ENCODE results near the gene CIT. TPM values are rescaled to one million over a fixed set of nuclear protein-coding genes. Genes with fewer than 3 reads are reported as not detected.

CIT gene
- total RNA-seq, 4 donors from 2014 or later: under 0.01 to 28.1 (median 5.8) TPM

GRCh38 chr12:119725523-119725922 lies 151.6 kb downstream of the CIT start:
- Histone ChIP-seq H3K27me3 (no peaks in the 10 kb centered on the region), H3K36me3 (no peaks in the 10 kb centered on the region), H3K4me1 (no peaks in the 10 kb centered on the region), H3K4me3 (no peak overlapping the region), H3K27ac (no peak overlapping the region), H3K9me3 (no peaks in the 10 kb centered on the region)
- TF ChIP-seq POLR2A (IDR thresholded peaks at IDR 0.05): no peak
- TF ChIP-seq CTCF (IDR thresholded peaks at IDR 0.05): no peak
- intact Hi-C loops (cut with DNase I; ENCODE audit: low total_unique reads): no loop called here
- DNase-seq: no peak

GRCh38 chr12:119721306-119721705 lies 155.8 kb downstream of the CIT start:
- Histone ChIP-seq H3K4me1 (no peaks in the 10 kb centered on the region), H3K36me3 (no peaks in the 10 kb centered on the region), H3K9me3 (no peaks in the 10 kb centered on the region), H3K4me3 (no peak overlapping the region), H3K27ac (no peak overlapping the region), H3K27me3 (no peaks in the 10 kb centered on the region)
- TF ChIP-seq CTCF (IDR thresholded peaks at IDR 0.05) (no peak), POLR2A (IDR thresholded peaks at IDR 0.05) (no peak)
- no peak for DNase-seq
- intact Hi-C loops (cut with DNase I; ENCODE audit: low total_unique reads): no loop called here

GRCh38 chr12:119720349-119720748 lies 156.8 kb downstream of the CIT start:
- intact Hi-C loops (cut with DNase I; ENCODE audit: low total_unique reads): no loop called here
- no peak for DNase-seq
- H3K27me3 ChIP-seq: no peaks in the 10 kb centered on the region
- no peaks in the 10 kb centered on the region for H3K36me3 ChIP-seq
- TF ChIP-seq POLR2A (IDR thresholded peaks at IDR 0.05): no peak
- no peak for TF ChIP-seq CTCF (IDR thresholded peaks at IDR 0.05)
- no peak overlapping the region for H3K27ac ChIP-seq
- no peaks in the 10 kb centered on the region for H3K4me1 ChIP-seq
- H3K4me3 ChIP-seq: no peak overlapping the region
- no peaks in the 10 kb centered on the region for H3K9me3 ChIP-seq

- no peak for TF ChIP-seq POLR2A (IDR thresholded peaks at IDR 0.05)
- no peak for TF ChIP-seq CTCF (IDR thresholded peaks at IDR 0.05)
- no peaks in the 10 kb centered on the region for H3K9me3 ChIP-seq
- H3K4me3 ChIP-seq: no peak overlapping the region
- H3K27me3 ChIP-seq: no peaks in the 10 kb centered on the region
- no peaks in the 10 kb centered on the region for H3K36me3 ChIP-seq
- no peak overlapping the region for H3K27ac ChIP-seq
- intact Hi-C loops (cut with DNase I; ENCODE audit: low total_unique reads): no loop called here
- DNase-seq: no peak
- no peaks in the 10 kb centered on the region for H3K4me1 ChIP-seq
Measured at GRCh38 chr12:119718141-119718540, 159.0 kb downstream of the CIT start.

- Histone ChIP-seq H3K9me3 (no peaks in the 10 kb centered on the region), H3K4me1 (no peaks in the 10 kb centered on the region), H3K27me3 (no peaks in the 10 kb centered on the region), H3K27ac (no peak overlapping the region), H3K4me3 (no peak overlapping the region), H3K36me3 (no peaks in the 10 kb centered on the region)
- DNase-seq: no peak
- no peak for TF ChIP-seq POLR2A (IDR thresholded peaks at IDR 0.05)
- TF ChIP-seq CTCF (IDR thresholded peaks at IDR 0.05): no peak
- intact Hi-C loops (cut with DNase I; ENCODE audit: low total_unique reads): no loop called here
Measured at GRCh38 chr12:119715268-119715620, 161.9 kb downstream of the CIT start.
